Stimulated activated CD4-positive, alpha-beta T cell treated with anti-CD3 and anti-CD28 coated beads, Interleukin-4, amount 100 ng/mL, for 4 hours (primary cell): Measurements from ENCODE around the gene ZNF440.
A peak's percentile ranks its signal among the peaks of the same experiment; 100 is the strongest.
"Not testable (repeated sequence)": the region's sequence is repeated elsewhere in the genome, so short reads cannot be mapped to it uniquely, and the experiment has no call there.

Experiments
- DNase-seq, 2 experiments: peaks; one replicate each; pipeline ENCODE4 v3.0.0-alpha.2; 2020

The ZNF440 gene

DNA sequence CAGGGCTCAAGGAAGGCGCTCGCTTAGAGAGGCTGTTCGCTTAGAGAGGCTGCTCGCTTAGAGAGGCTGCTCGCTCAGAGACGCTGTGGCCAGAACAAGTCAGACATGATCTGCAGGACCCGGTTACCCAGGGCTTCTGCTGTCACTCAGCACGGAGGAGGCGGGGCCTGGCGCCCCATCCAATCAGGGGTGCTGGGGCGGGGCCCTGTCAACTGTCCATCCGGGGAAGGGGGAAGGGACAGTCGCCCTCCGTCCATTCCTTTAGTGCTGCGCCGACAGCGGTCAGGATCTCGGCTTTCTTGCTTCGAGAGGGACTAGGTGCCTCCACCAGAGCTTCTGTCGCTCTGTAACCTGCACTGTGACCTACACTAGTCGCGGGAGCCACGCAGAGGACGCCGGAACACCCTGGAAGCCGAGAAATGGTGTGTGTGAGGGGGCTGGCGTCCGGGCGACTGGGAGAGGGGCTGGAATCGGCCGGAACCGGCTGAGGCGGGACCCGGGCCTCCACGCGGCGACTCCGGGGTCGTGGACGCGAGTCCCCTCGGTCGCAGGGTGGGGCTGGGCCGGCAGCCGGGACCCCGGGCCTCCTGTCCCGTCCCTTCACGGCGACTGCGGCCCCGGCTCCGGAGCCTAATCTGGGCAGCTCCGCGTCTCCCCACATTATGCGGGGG is at the start of gene ZNF440:
Gene ZNF440, plus strand, starts transcription at position 245 of the 671 bp plus-strand sequence. Its CDS starts 175 bp downstream, at position 420.
- DNase-seq, result peak; percentile 77 to 84

GRCh38 chr19:11766597-11767591 is 47.2 kb upstream of the ZNF440 start, which contains the start of gene ZNF441:
ZNF441 (plus strand) TSS chr19:11767000; CDS start chr19:11767194, 194 bp downstream.
- DNase-seq, result peak; percentile 89 to 93

GRCh38 chr19:11767633-11768133 is 46.4 kb upstream of the ZNF440 start:
- peak; percentile 2 to 14 for DNase-seq

DNA sequence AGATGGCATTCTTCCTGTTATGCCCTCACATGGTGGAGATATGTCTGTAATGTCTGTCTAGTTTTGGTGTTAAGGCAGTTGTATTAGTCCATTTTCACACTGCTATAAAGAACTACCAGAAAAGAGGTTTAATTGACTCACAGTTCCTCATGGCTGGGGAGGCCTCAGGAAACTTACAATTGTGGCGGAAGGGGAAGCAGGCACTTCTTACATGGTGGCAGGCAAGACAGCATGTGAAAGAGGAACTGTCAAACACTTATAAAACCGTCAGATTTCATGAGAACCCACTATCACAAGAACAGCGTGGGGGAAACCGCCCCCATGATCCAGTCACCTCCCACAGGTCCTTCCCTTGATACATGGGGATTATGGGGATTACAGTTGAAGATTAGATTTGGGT is 44.1 kb upstream of the ZNF440 start:
- DNase-seq, result no peak

DNA sequence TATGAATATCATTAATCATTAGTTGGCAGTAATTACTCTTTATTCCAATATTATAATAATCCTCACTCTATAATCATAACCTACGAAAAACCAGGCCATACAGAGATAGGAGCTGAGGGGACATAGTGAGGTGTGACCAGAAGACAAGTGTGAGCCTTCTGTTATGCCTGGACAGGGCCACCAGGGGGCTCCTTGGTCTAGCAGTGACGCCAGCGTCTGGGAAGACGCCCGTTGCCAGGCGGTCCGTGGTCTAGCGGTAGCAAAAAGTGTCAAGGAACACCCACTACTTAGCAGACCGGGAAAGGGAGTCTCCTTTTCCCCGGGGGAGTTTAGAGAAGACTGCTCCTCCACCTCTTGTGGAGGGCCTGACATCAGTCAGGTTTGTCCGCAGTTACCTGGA is 42.6 kb upstream of the ZNF440 start:
- DNase-seq, result not testable (repeated sequence)

DNA sequence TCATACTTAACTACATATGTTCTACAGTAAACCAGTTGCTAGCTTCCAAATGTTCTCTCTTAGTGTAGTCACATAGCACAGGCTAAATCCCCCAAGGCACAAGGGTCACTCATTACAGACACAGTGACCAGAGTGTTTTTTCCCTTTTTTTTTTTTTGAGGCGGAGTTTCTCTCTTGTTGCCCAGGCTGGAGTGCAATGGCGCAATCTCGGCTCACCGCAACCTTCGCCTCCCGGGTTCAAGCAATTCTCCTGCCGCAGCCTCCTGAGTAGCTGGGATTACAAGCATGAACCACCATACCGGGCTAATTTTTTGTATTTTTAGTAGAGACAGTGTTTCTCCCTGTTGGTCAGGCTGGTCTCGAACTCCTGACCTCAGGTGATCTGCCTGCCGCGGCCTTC is 37.4 kb upstream of the ZNF440 start:
- DNase-seq, result not testable (repeated sequence)

- no peak for DNase-seq
Measured at GRCh38 chr19:11780431-11781020, 33.5 kb upstream of the ZNF440 start.

DNA sequence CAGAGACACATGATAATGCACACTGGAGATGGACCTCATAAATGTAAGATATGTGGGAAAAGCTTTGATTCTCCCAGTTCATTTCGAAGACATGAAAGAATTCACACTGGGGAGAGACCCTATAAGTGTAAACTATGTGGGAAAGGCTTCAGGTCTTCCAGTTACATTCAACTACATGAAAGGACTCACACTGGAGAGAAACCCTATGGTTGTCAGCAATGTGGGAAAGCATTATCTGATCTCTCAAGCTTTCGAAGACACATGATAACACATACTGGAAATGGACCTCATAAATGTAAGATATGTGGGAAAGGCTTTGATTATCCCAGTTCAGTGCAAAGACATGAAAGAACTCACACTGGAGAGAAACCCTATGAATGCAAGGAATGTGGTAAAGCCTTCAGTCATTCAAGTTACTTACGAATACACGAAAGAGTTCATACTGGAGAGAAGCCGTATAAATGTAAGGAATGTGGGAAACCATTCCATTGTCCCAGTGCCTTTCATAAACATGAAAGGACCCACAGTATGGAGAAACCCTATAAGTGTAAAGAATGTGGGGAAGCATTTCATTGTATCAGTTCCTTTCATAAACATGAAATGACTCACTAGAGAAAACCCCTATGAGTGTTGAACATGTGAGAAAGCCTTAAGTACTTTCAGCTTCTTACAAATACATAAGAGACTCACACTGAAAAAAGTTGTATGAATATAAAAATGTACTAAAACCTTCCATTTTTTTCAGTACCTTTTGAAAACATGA is 32.6 kb upstream of the ZNF440 start:
- DNase-seq, result no peak

- no peak for DNase-seq
Measured at GRCh38 chr19:11783767-11784166, 30.3 kb upstream of the ZNF440 start.

- DNase-seq, result no peak
Measured at GRCh38 chr19:11784356-11784755, 29.7 kb upstream of the ZNF440 start.

DNA sequence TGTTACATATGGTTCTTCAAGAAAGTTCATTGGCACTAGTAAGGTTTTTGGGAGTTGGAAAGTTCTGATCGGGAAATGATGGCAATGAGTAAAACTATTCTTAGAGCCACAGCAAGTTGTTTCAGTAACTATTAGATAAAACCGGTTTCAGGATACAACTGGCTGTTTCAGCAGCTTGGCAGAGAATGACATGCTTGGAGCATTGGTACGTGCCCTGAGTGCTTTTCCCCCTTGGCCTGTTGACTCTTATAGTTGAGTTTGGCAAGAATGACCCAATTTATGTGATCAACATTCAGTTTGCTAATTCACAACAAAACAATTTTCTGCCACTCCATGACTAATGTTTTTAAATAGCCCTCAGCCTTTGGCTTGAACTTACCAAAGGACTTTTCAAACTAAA is 26.5 kb upstream of the ZNF440 start:
- DNase-seq, result no peak

DNA sequence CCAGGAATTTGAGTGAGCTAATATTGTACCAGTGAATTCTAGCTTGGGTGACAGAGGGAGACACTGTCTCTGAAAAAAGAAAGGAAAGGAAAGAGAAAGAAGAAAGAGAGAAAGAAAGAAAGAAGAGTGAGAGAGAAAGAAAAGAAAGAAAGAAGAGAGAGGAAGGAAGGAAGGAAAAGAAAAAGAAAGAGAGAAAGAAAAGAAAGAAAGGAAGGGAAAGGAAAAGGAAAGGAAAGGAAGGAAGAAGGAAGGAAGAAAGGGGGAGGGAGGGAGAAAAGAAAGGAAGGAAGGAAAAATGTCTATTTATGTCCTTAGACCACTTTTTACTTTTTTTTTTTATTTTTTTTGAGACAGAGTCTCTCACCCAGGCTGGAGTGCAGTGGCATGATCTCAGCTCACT is 21.1 kb upstream of the ZNF440 start:
- DNase-seq, result no peak

DNA sequence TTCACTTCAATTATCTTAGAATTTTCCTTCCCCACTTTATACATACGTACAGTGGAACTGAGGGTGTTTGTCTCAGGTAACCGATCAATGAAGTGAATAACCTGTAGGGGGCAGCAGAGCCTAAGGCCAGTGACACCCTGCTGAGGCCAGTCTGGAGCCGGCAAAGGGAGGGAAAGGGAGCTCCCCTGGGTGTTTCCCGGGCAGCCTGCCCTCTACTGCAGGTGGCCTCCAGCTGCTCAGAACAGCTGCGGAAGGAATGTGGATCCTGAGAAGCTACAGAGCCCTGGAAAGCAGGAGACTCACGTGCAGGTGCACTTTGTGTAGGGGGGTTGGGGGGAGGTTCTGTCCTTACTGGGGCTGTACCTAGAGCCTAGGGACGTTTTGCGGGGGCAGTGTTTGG is 16.6 kb upstream of the ZNF440 start:
- peak; percentile 59 to 70 for DNase-seq

GRCh38 chr19:11798391-11799330 is 15.4 kb upstream of the ZNF440 start, which contains the start of gene ZNF491:
ZNF491 (plus strand) TSS chr19:11798523; CDS start chr19:11805954, 7,431 bp downstream.
- DNase-seq, result peak; percentile 82 to 84

DNA sequence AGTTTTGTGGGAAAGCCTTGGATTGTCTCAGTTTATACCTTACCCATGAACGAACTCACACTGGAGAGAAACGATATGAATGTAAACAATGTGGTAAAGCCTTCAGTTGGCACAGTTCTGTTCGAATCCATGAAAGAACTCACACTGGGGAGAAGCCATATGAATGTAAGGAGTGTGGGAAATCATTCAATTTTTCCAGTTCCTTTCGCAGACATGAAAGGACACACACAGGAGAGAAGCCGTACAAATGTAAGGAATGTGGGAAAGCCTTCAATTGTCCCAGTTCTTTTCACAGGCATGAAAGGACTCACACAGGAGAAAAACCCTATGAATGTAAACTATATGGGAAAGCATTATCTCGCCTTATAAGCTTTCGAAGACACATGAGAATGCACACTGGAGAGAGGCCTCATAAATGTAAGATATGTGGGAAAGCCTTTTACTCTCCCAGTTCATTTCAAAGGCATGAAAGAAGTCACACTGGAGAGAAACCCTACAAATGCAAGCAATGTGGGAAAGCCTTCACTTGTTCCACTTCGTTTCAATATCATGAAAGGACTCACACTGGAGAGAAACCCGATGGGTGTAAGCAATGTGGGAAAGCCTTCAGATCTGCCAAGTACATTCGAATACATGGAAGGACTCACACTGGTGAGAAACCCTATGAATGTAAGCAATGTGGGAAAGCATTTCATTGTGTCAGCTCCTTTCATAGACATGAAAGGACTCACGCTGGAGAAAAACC is 7.5 kb upstream of the ZNF440 start:
- DNase-seq, result no peak

DNA sequence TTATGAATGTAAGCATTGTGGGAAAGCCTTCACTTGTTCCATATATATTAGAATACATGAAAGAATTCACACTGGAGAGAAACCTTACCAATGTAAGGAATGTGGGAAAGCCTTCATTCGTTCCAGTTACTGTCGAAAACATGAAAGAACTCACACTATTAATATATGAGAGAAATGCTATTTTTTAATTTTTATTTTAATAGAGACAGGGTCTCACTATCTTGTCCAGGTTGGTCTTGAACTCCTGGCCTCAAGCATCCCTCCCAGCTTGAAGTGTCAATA is 7.0 kb upstream of the ZNF440 start:
- DNase-seq, result no peak

DNA sequence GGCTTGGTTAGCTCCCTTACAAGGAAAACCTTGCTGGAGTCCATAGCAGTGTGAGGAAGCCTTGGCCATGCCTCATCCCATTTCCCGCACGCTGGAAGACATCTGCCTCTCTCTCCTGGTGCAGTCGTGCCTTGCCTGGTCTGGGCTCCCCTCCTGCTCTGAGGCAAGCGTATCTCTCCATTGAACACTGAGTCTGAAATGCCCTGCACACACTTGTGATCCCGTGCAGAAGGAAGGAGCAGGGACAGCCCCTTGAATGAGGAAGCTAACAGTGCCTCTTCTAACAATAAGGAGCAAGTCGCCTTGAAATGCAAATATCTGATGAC is 407 bp upstream of the ZNF440 start:
- DNase-seq, result no peak

GRCh38 chr19:11814700-11815035 is 595 bp downstream of the ZNF440 start:
- DNase-seq, result no peak

- DNase-seq, result no peak
Measured at GRCh38 chr19:11821474-11822109, 7.5 kb downstream of the ZNF440 start.
